D721Med (cell line): ENCODE data around the gene DSG2.

Experiments used
- DNase-seq: peaks from one replicate; pipeline ENCODE4 v3.0.0; 2011; ENCODE audit warnings: low spot score; ENCODE audit not compliant: insufficient read length
- FAIRE-seq: peaks from 2 replicates; lab custom pipeline; 2011; peaks lifted over from hg19 to GRCh38; lab: Jason Lieb, UNC
- CTCF ChIP-seq: IDR thresholded peaks from 2 replicates; pipeline ENCODE4 v1.5.1; 2012; ENCODE audit warnings: mild to moderate bottlenecking, control low read depth; ENCODE audit not compliant: insufficient read depth; ENCODE audit errors: missing control alignments

The DSG2 gene

GRCh38 chr18:31583185-31583854 lies 85.3 kb downstream of the DSG2 start:
- no peak for TF ChIP-seq CTCF
- no peak for FAIRE-seq

GRCh38 chr18:31585991-31586390 lies 88.0 kb downstream of the DSG2 start:
- FAIRE-seq (no peak), DNase-seq (no peak)
- no peak for TF ChIP-seq CTCF

More at GRCh38 chr18:31583185-31583854, 85.3 kb downstream of the DSG2 start:
- DNase-seq, result no peak

GRCh38 chr18:31586616-31587015 lies 88.6 kb downstream of the DSG2 start:
- DNase-seq (no peak), FAIRE-seq (no peak)
- no peak for TF ChIP-seq CTCF

GRCh38 chr18:31587529-31587928 lies 89.6 kb downstream of the DSG2 start:
- no peak for FAIRE-seq
- no peak for TF ChIP-seq CTCF
- DNase-seq, result no peak

GRCh38 chr18:31590570-31590969 lies 92.6 kb downstream of the DSG2 start:
- no peak for TF ChIP-seq CTCF
- DNase-seq (no peak), FAIRE-seq (no peak)

- TF ChIP-seq CTCF, result no peak
- FAIRE-seq (no peak), DNase-seq (no peak)
Observed at GRCh38 chr18:31591113-31591512, 93.1 kb downstream of the DSG2 start.

GRCh38 chr18:31591628-31592027 lies 93.7 kb downstream of the DSG2 start, which contains the start of gene TTR:
TTR (plus strand) TSS chr18:31591877; CDS start chr18:31591903, 26 bp downstream.
- TF ChIP-seq CTCF, result no peak
- FAIRE-seq, result no peak
- DNase-seq, result no peak
